HFFc6 (cell line): ENCODE results near the gene ECI2. TPM values are rescaled to one million over a fixed set of nuclear protein-coding genes. Genes with fewer than 3 reads are reported as not detected.

Experiments used
- DNase-seq: peaks from one replicate; pipeline ENCODE4 v3.0.0-alpha.2; 2018
- H3K27ac Mint-ChIP-seq: 2 replicates; pipeline ENCODE4 v1.8.0; 2020; ENCODE audit warnings: mild to moderate bottlenecking, mixed read lengths
- H3K27me3 Mint-ChIP-seq: 2 replicates; pipeline ENCODE4 v1.8.0; 2021; ENCODE audit warnings: mild to moderate bottlenecking, moderate library complexity, mixed read lengths; ENCODE audit not compliant: insufficient read depth
- H3K36me3 Mint-ChIP-seq: 2 replicates; pipeline ENCODE4 v1.8.0; 2021; ENCODE audit warnings: low read depth, mixed read lengths
- H3K4me1 Mint-ChIP-seq: 2 replicates; pipeline ENCODE4 v1.8.0; 2020; ENCODE audit warnings: low read depth, mixed read lengths
- H3K4me3 Mint-ChIP-seq: 2 replicates; pipeline ENCODE4 v1.8.0; 2020; ENCODE audit warnings: mild to moderate bottlenecking, moderate library complexity, mixed read lengths
- H3K9me3 Mint-ChIP-seq: 2 replicates; pipeline ENCODE4 v1.8.0; 2020; ENCODE audit warnings: mild to moderate bottlenecking, mixed read lengths
- CTCF ChIP-seq: fragments of 200-600 bp; sonication (generic); IDR thresholded peaks from 2 replicates; pipeline ENCODE4 v1.5.0; 2021; ENCODE audit warnings: antibody characterized with exemption, mild to moderate bottlenecking
- total RNA-seq, 6 experiments: library from RNA; stranded (reverse); fragmentation: NEBNext Ultra II Directional; extraction: Animal tissue kit (Norgen Biotek cat#: 25700); gene quantifications; 2 replicates in 1 of 6; 3 replicates in 5 of 6; pipeline ENCODE4 v1.2.3, GENCODE V29; 2021

The ECI2 gene
- total RNA-seq, 6 experiments from 2014 or later = 84.1 to 107 (median 102) TPM

GRCh38 chr6:4167123-4167522 is 31.7 kb upstream of the ECI2 start:
- TF ChIP-seq CTCF = no peak
- peaks cover 7% of the 10 kb centered on the region; the same call in 1 of the 2 replicates for H3K9me3 Mint-ChIP-seq
- no peak overlapping the region for H3K4me3 Mint-ChIP-seq
- no peak overlapping the region for H3K27ac Mint-ChIP-seq
- H3K27me3 Mint-ChIP-seq = peaks cover 8% of the 10 kb centered on the region
- H3K36me3 Mint-ChIP-seq = no peaks in the 10 kb centered on the region
- no peak for DNase-seq
- H3K4me1 Mint-ChIP-seq = peaks cover 7% of the 10 kb centered on the region

GRCh38 chr6:4164456-4164855 is 29.1 kb upstream of the ECI2 start:
- H3K9me3 Mint-ChIP-seq = peaks cover 7% of the 10 kb centered on the region; the same call in 1 of the 2 replicates
- no peak for TF ChIP-seq CTCF
- H3K36me3 Mint-ChIP-seq = no peaks in the 10 kb centered on the region
- DNase-seq = no peak
- no peak overlapping the region for H3K4me3 Mint-ChIP-seq
- H3K27ac Mint-ChIP-seq = no peak overlapping the region
- H3K4me1 Mint-ChIP-seq = peaks cover 7% of the 10 kb centered on the region
- H3K27me3 Mint-ChIP-seq = peaks cover 8% of the 10 kb centered on the region

GRCh38 chr6:4164117-4164442 is 28.7 kb upstream of the ECI2 start:
- no peak overlapping the region for H3K27ac Mint-ChIP-seq
- H3K4me1 Mint-ChIP-seq = peaks cover 7% of the 10 kb centered on the region
- H3K27me3 Mint-ChIP-seq = peaks cover 8% of the 10 kb centered on the region
- TF ChIP-seq CTCF = no peak
- no peaks in the 10 kb centered on the region for H3K36me3 Mint-ChIP-seq
- DNase-seq = no peak
- peaks cover 7% of the 10 kb centered on the region; the same call in 1 of the 2 replicates for H3K9me3 Mint-ChIP-seq
- no peak overlapping the region for H3K4me3 Mint-ChIP-seq

GRCh38 chr6:4163408-4164116 is 28.2 kb upstream of the ECI2 start:
- no peak for DNase-seq
- Mint-ChIP-seq H3K27ac (no peak overlapping the region), H3K4me1 (peaks cover 7% of the 10 kb centered on the region), H3K27me3 (peaks cover 8% of the 10 kb centered on the region), H3K4me3 (no peak overlapping the region), H3K9me3 (peaks cover 7% of the 10 kb centered on the region; the same call in 1 of the 2 replicates), H3K36me3 (no peaks in the 10 kb centered on the region)
- no peak for TF ChIP-seq CTCF

DNA sequence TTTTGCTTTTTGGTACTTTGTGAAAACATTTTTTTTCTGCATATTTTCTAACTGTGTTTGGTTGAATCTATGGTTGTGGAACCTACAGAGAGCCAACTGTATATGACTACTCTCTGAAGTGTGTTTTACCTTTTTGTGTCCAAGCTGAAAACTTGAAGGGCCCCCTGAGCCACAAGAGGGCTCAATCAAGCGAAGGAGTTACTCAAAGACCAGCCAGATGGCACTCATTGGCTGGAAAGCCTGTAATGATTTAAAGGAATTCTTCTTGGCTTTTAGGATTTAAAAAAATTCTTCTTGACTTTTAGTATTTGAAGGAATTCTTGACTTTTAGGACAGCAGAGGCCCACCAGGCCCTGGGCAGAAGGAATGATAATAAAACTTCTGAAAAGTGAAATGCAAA is 27.0 kb upstream of the ECI2 start:
- peaks cover 8% of the 10 kb centered on the region for H3K27me3 Mint-ChIP-seq
- H3K4me1 Mint-ChIP-seq = peaks cover 7% of the 10 kb centered on the region
- H3K27ac Mint-ChIP-seq = no peak overlapping the region
- no peak for DNase-seq
- no peaks in the 10 kb centered on the region for H3K9me3 Mint-ChIP-seq
- H3K4me3 Mint-ChIP-seq = no peak overlapping the region
- TF ChIP-seq CTCF = peak; percentile 31; the same call in 1 of the 2 replicates
- no peaks in the 10 kb centered on the region for H3K36me3 Mint-ChIP-seq
